K562 (cell line): Measurements from ENCODE around the gene TENM4. TPM values are rescaled to one million over a fixed set of nuclear protein-coding genes. Genes with fewer than 3 reads are reported as not detected.

Experiments
- ATF3 ChIP-seq, 2 experiments: fragments of 450-650 bp in 1 of 2; sonication (generic) in 1 of 2; formaldehyde crosslinking in 1 of 2; IDR thresholded peaks in 1 of 2; conservative IDR thresholded peaks in 1 of 2; 2 replicates each; pipeline versions ENCODE4 v1.6.1 to v1.8.1; 2016 to 2023; ENCODE audit warnings: mild to moderate bottlenecking in 2 of 2, moderate library complexity in 2 of 2, inconsistent platforms in 1 of 2, missing genetic modification reagents in 1 of 2
- CHD7 ChIP-seq: fragments of 200-600 bp; sonication (generic); IDR thresholded peaks from one replicate; pipeline ENCODE4 v1.6.1; 2012; ENCODE audit warnings: mild to moderate bottlenecking, low read depth, low read length, inconsistent platforms
- HDAC8 ChIP-seq: fragments of 450-650 bp; IDR thresholded peaks from 2 replicates; pipeline ENCODE4 v1.6.1; 2016; ENCODE audit warnings: mild to moderate bottlenecking, missing genetic modification characterization, moderate library complexity, missing compliant biosample characterization
- SOX6 ChIP-seq: fragments of 450-650 bp; IDR thresholded peaks from 2 replicates; pipeline ENCODE4 v1.6.1; 2014; ENCODE audit warnings: mild to moderate bottlenecking
- ZBTB11 ChIP-seq, 3 experiments: fragments of 200-800 bp in 1 of 3; fragments of 250-450 bp in 1 of 3; fragments of 450-650 bp in 1 of 3; sonication (Bioruptor Pico) in 1 of 3; sonication (Bioruptor generic) in 1 of 3; formaldehyde crosslinking in 1 of 3; IDR thresholded peaks; 2 replicates each; pipeline versions ENCODE4 v1.6.1 to v1.8.0; 2016 to 2022; ENCODE audit warnings: mild to moderate bottlenecking in 2 of 3, missing genetic modification characterization in 2 of 3, missing compliant biosample characterization in 1 of 3, moderate library complexity in 1 of 3
- ZFP91 ChIP-seq: sonication (generic); formaldehyde crosslinking; IDR thresholded peaks from 2 replicates; pipeline ENCODE4 v1.8.0; 2022; ENCODE audit warnings: mild to moderate bottlenecking, missing genetic modification reagents
- polyA plus RNA-seq, 8 experiments: library from polyadenylated mRNA; depleted of rRNA in 4 of 8; stranded (reverse) in 5 of 8; unstranded in 3 of 8; fragments of >200 nt; fragmentation: Nextera tagmentation in 2 of 8; fragmentation: Illumina TruSeq in 1 of 8; extraction: Ambion mirVana in 2 of 8; extraction: Trizol in 1 of 8; gene quantifications; 2 replicates each; pipeline versions ENCODE4 v1.2.1 to v1.2.3, GENCODE V29; 2011 to 2014; ENCODE audit warnings: inconsistent platforms in 1 of 8, missing spikeins in 1 of 8
- total RNA-seq, 7 experiments: library from RNA; depleted of rRNA in 6 of 7; stranded (reverse); fragments of >200 nt in 6 of 7; fragmentation: Illumina TruSeq in 2 of 7; extraction: Trizol in 2 of 7; gene quantifications; 2 replicates each; pipeline versions ENCODE4 v1.2.1 to v1.2.3, GENCODE V29; 2011 to 2021; ENCODE audit warnings: low replicate concordance in 1 of 7

Gene TENM4
- total and polyA plus RNA-seq, 9 of the 15 experiments (the other 6 are each of a cell fraction or from before 2014, with no cell fraction given), result 0.16 TPM; not detected in 8

- TF ChIP-seq ZBTB11 (CRISPR knock-in tag; IDR thresholded peaks at IDR 0.05) (0 out of 6 replicates have a peak, but pooled peaks of 1 of the 3 experiments have one; percentile 44), CHD7 (no peak), SOX6 (peak; percentile 55; the same call in 1 of the 2 replicates), HDAC8 (tag) (no peak), ATF3 (IDR thresholded peaks at IDR 0.05) (no peak), ATF3 (CRISPR knock-in tag; conservative IDR thresholded peaks at IDR 0.05) (no peak), ZFP91 (no peak)
These were observed 497.0 kb downstream of the TENM4 start (continued) for GRCh38 chr11:78943841-78944240.
